ENCODE results near the gene FRMD5.
A peak's percentile ranks its signal among the peaks of the same experiment; 100 is the strongest.
"Not testable (repeated sequence)": the region's sequence is repeated elsewhere in the genome, so short reads cannot be mapped to it uniquely, and the experiment has no call there.

FRMD5 gene

DNA sequence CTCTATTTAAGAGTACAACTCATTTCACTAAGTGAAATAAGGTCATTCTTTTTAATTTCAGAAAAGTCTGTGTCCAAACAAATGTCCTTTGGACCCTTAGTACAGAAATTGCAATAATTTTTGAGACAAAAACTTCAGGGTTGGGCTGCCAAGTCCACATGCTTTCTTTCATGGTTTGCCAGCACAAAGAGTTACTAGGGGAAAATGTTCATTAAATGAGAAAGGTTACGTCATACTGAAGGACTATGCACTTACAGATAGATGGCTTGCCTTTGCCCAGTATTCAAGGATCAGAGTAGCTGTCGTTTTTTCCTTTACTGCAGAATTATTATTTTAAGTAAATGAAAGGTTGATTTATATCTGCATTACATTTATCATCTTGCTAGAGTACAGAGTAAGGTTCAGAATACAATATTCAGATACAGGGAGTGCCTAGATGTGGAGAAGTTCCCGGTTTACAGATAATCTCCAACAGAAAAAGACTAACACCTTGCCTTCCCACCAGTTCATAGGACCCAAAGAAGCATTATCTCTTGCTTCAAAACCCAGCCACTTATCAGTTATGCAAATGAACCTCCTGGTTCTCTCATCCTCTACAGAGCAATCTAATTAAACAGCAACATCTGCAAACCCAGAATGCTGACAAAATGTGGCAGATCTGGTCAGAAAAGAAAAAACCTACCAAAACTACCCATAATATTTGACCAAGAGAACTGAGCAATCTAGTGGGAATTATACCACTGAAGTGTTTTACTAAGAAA is 179.3 kb downstream of the FRMD5 start:
- Mint-ChIP-seq H3K27me3 (ENCODE audit: low read depth) (peaks cover 5% of the 10 kb centered on the region), H3K27ac (no peak overlapping the region), H3K36me3 (ENCODE audit: low read depth) (no peaks in the 10 kb centered on the region), H3K9me3 (no peaks in the 10 kb centered on the region), H3K4me1 (ENCODE audit: low read depth) (no peaks in the 10 kb centered on the region), H3K4me3 (no peak overlapping the region)

GRCh38 chr15:44011238-44011854 is 183.7 kb downstream of the FRMD5 start:
- peaks cover 5% of the 10 kb centered on the region for H3K27me3 Mint-ChIP-seq (ENCODE audit: low read depth)
- H3K4me3 Mint-ChIP-seq = no peak overlapping the region
- no peak overlapping the region for H3K27ac Mint-ChIP-seq

GRCh38 chr15:44010089-44010488 is 185.0 kb downstream of the FRMD5 start:
- no peak overlapping the region for H3K4me3 Mint-ChIP-seq
- no peaks in the 10 kb centered on the region for H3K4me1 Mint-ChIP-seq (ENCODE audit: low read depth)
- H3K36me3 Mint-ChIP-seq (ENCODE audit: low read depth) = no peaks in the 10 kb centered on the region
- H3K27me3 Mint-ChIP-seq (ENCODE audit: low read depth) = peaks cover 5% of the 10 kb centered on the region
- no peaks in the 10 kb centered on the region for H3K9me3 Mint-ChIP-seq
- H3K27ac Mint-ChIP-seq = no peak overlapping the region

More at GRCh38 chr15:44011238-44011854, 183.7 kb downstream of the FRMD5 start:
- Mint-ChIP-seq H3K4me1 (ENCODE audit: low read depth) (no peaks in the 10 kb centered on the region), H3K9me3 (no peaks in the 10 kb centered on the region), H3K36me3 (ENCODE audit: low read depth) (no peaks in the 10 kb centered on the region)

GRCh38 chr15:44009038-44009437 is 186.0 kb downstream of the FRMD5 start:
- Mint-ChIP-seq H3K9me3 (no peaks in the 10 kb centered on the region), H3K27ac (no peak overlapping the region), H3K36me3 (ENCODE audit: low read depth) (no peaks in the 10 kb centered on the region), H3K4me3 (no peak overlapping the region), H3K4me1 (ENCODE audit: low read depth) (no peaks in the 10 kb centered on the region), H3K27me3 (ENCODE audit: low read depth) (peaks cover 5% of the 10 kb centered on the region)

GRCh38 chr15:44000248-44000647 is 194.8 kb downstream of the FRMD5 start:
- H3K9me3 Mint-ChIP-seq; H3K27ac Mint-ChIP-seq; H3K4me1 Mint-ChIP-seq (ENCODE audit: low read depth); H3K4me3 Mint-ChIP-seq; H3K36me3 Mint-ChIP-seq (ENCODE audit: low read depth): not testable (repeated sequence)
- H3K27me3 Mint-ChIP-seq (ENCODE audit: low read depth) = peaks cover 22% of the 10 kb centered on the region

- no peaks in the 10 kb centered on the region for H3K4me1 Mint-ChIP-seq (ENCODE audit: low read depth)
- H3K4me3 Mint-ChIP-seq = no peak overlapping the region
- H3K9me3 Mint-ChIP-seq = no peaks in the 10 kb centered on the region
- no peak overlapping the region for H3K27ac Mint-ChIP-seq
- peaks cover 22% of the 10 kb centered on the region for H3K27me3 Mint-ChIP-seq (ENCODE audit: low read depth)
- H3K36me3 Mint-ChIP-seq (ENCODE audit: low read depth) = no peaks in the 10 kb centered on the region
Measured at GRCh38 chr15:43998607-43999006, 196.5 kb downstream of the FRMD5 start.

DNA sequence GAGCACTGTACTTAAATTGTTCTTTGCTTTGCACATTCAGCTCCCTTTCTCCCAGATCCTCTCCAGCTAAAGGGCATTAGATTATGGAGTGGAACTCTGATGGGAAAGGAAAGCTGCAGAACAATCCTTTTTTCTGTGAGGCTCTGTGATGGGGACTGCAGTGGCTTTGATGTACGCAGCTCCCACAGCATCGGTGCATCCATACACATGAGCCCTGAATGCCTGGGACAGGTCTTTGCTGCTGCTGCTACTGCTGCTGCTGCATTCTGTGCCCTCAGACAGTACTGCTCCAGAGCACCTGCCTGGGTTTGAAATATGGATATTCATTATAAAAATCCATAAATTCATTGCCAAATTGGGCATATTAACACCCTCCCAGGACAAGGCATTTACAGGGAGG is 203.9 kb downstream of the FRMD5 start:
- Mint-ChIP-seq H3K36me3 (ENCODE audit: low read depth) (no peaks in the 10 kb centered on the region), H3K4me3 (no peak overlapping the region), H3K4me1 (ENCODE audit: low read depth) (no peaks in the 10 kb centered on the region), H3K27me3 (ENCODE audit: low read depth) (peaks cover 2% of the 10 kb centered on the region), H3K27ac (no peak overlapping the region), H3K9me3 (no peaks in the 10 kb centered on the region)

GRCh38 chr15:43989938-43990337 is 205.1 kb downstream of the FRMD5 start:
- Mint-ChIP-seq H3K4me3 (no peak overlapping the region), H3K27ac (no peak overlapping the region), H3K27me3 (ENCODE audit: low read depth) (peaks cover 8% of the 10 kb centered on the region), H3K4me1 (ENCODE audit: low read depth) (no peaks in the 10 kb centered on the region), H3K36me3 (ENCODE audit: low read depth) (no peaks in the 10 kb centered on the region), H3K9me3 (no peaks in the 10 kb centered on the region)

DNA sequence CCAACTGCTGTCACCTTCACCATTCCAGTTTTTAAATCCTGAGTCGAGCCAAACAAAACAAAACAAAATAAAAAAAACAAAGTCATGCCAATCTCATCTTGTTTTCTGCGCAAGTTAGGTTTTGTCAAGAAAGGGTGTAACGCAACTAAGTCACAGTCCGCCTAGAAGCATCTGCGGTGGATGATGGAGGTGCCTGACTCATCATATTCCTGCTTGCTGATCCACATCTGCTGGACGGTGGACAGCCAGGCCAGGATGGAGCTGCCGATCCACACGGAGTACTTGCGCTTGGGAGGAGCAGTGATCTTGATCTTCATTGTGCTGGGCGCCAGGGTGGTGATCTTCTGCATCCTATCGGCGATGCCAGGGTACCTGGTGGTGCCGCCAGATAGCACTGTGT is 206.2 kb downstream of the FRMD5 start:
- Mint-ChIP-seq H3K27ac (no peak overlapping the region), H3K4me3 (no peak overlapping the region), H3K27me3 (ENCODE audit: low read depth) (peaks cover 14% of the 10 kb centered on the region), H3K4me1 (ENCODE audit: low read depth) (no peaks in the 10 kb centered on the region), H3K9me3 (no peaks in the 10 kb centered on the region), H3K36me3 (ENCODE audit: low read depth) (no peaks in the 10 kb centered on the region)

- no peaks in the 10 kb centered on the region for H3K36me3 Mint-ChIP-seq (ENCODE audit: low read depth)
- H3K4me1 Mint-ChIP-seq (ENCODE audit: low read depth) = no peaks in the 10 kb centered on the region
- peaks cover 24% of the 10 kb centered on the region for H3K27me3 Mint-ChIP-seq (ENCODE audit: low read depth)
- no peak overlapping the region for H3K27ac Mint-ChIP-seq
- H3K4me3 Mint-ChIP-seq = no peak overlapping the region
- no peaks in the 10 kb centered on the region for H3K9me3 Mint-ChIP-seq
Measured at GRCh38 chr15:43987924-43988323, 207.1 kb downstream of the FRMD5 start.

- Mint-ChIP-seq H3K4me1 (ENCODE audit: low read depth) (no peaks in the 10 kb centered on the region), H3K27ac (no peak overlapping the region), H3K4me3 (no peak overlapping the region), H3K27me3 (ENCODE audit: low read depth) (peaks cover 37% of the 10 kb centered on the region), H3K36me3 (ENCODE audit: low read depth) (no peaks in the 10 kb centered on the region), H3K9me3 (no peaks in the 10 kb centered on the region)
Measured at GRCh38 chr15:43985976-43986680, 208.9 kb downstream of the FRMD5 start.

DNA sequence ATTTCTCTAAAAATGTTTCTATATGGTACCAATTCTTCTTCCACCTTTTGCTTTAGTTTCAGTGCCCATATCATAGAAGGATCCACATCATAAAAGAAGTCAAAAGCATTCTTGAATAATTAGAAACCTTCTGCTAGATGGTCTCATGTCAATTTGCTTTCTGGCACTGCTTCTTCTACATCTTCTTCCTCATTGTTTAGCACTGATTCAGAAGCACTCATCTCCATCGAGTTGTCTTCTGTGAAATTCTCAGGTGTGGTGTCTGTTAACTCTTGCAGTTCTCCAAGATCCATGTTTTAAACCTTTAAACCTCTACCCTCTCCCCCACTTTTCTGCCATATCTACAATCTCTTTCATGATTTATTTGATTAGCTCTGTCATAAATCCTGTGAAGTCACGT is 213.5 kb downstream of the FRMD5 start:
- H3K4me3 Mint-ChIP-seq = no peak overlapping the region
- H3K27me3 Mint-ChIP-seq (ENCODE audit: low read depth) = peaks cover 49% of the 10 kb centered on the region
- H3K36me3 Mint-ChIP-seq (ENCODE audit: low read depth) = peaks cover 3% of the 10 kb centered on the region
- H3K27ac Mint-ChIP-seq = no peak overlapping the region
- peaks cover 12% of the 10 kb centered on the region for H3K9me3 Mint-ChIP-seq
- peaks cover 9% of the 10 kb centered on the region for H3K4me1 Mint-ChIP-seq (ENCODE audit: low read depth)

DNA sequence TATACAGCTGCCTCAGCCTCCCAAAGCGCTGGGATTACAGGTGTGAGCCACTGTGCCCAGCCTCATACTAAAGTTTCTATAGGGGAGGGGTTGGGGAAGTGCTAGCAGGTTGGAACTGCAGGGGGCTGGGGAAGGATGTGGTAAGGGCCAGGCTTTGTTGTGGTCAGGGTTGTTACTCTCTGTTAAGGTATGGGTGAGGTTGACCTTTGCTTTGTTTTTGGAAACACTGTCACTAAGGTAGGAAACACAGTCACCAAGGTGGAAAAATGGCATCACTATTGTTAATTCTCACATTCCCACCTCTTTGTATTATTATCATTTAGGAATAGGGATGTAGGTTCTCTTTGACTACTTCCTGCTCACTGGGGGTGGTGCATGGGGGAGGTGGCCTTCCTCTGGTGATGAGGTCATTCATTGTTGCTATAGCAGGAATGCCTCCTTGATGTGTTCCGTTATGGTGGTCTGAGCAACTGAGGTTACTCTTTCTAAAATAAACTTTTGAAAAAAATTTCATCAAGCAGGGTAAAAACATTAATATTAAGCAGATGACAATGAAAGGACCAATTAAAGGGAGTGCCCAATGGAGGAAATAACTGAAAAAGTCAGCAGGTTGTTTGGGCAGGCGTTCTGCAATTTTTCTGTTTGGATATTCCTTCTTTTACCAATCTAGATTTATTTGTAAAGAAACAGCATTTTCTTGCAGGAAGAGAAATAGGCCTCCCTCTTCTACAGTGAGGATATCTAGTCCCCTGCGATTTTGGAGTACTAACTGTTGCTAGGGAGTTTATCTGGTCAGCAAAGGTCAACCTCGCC is 217.8 kb downstream of the FRMD5 start:
- peak overlapping the region; percentile 23 for H3K4me3 Mint-ChIP-seq
- H3K27me3 Mint-ChIP-seq (ENCODE audit: low read depth) = peaks cover 30% of the 10 kb centered on the region
- H3K27ac Mint-ChIP-seq = peak overlapping the region; percentile 28

DNA sequence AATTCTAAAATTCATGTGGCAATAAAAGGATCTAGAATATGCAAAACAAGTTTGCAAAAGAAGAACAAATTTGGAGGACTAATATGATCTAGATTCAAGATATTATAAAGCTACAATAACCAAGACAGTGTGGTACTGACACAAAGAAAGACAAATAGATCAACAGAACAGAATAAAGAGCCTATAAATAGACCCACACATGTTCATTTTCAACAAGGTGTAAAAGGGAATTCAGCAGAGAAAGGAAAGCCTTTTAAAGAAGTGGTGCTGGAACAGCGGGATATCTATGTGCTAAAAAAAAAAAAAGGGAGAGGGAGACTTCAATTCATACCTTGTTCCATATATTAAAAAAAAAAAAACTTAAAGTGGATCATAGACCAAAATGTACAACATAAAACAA is 219.3 kb downstream of the FRMD5 start:
- H3K36me3 Mint-ChIP-seq (ENCODE audit: low read depth) = peaks cover 3% of the 10 kb centered on the region
- no peak overlapping the region for H3K27ac Mint-ChIP-seq
- H3K27me3 Mint-ChIP-seq (ENCODE audit: low read depth) = peaks cover 15% of the 10 kb centered on the region
- H3K4me1 Mint-ChIP-seq (ENCODE audit: low read depth) = peaks cover 23% of the 10 kb centered on the region
- peaks cover 12% of the 10 kb centered on the region for H3K9me3 Mint-ChIP-seq
- H3K4me3 Mint-ChIP-seq = no peak overlapping the region

More for the DNA sequence above, 217.8 kb downstream of the FRMD5 start:
- peaks cover 3% of the 10 kb centered on the region for H3K36me3 Mint-ChIP-seq (ENCODE audit: low read depth)
- H3K4me1 Mint-ChIP-seq (ENCODE audit: low read depth) = peaks cover 23% of the 10 kb centered on the region
- H3K9me3 Mint-ChIP-seq = peaks cover 12% of the 10 kb centered on the region

Measured in T-helper 1 cell treated with Interleukin-12 subunit alpha and Interleukin-12 subunit beta and Interleukin-4 antibody, amounts not matched to agents 30 μg/mL and 1 μg/mL, for 36 hours (primary cell).